WTC11 (cell line): ENCODE results near the gene GDF11. TPM values are rescaled to one million over a fixed set of nuclear protein-coding genes. Genes with fewer than 3 reads are reported as not detected.

Experiments used
- ATAC-seq: fragments of 200-7000 bp; cut with Tn5 transposase; 2 replicates; pipeline ENCODE4 v1.10.0; 2021; ENCODE audit warnings: mild to moderate bottlenecking, moderate library complexity
- CTCF ChIA-PET: fragments of 300-600 bp; sonication (Branson Sonifier 250); formaldehyde crosslinking; loops from one replicate; lab custom pipeline; 2021; ENCODE audit warnings: antibody characterized with exemption; lab: Charles Lee
- POLR2A ChIA-PET: fragments of 350-600 bp; sonication (Branson Sonifier 250); formaldehyde crosslinking; loops from one replicate; lab custom pipeline; 2021; ENCODE audit warnings: antibody characterized with exemption; lab: Charles Lee
- DNase-seq: peaks from one replicate; pipeline ENCODE4 v3.0.0; 2021; ENCODE audit warnings: low spot score
- H3K27ac Mint-ChIP-seq: 2 replicates; pipeline ENCODE4 v1.8.0; 2021; ENCODE audit warnings: mixed read lengths
- H3K27me3 Mint-ChIP-seq: 2 replicates; pipeline ENCODE4 v1.8.0; 2021; ENCODE audit warnings: low read depth, mild to moderate bottlenecking, moderate library complexity, mixed read lengths
- H3K36me3 Mint-ChIP-seq: 2 replicates; pipeline ENCODE4 v1.8.0; 2021; ENCODE audit warnings: mixed read lengths
- H3K4me1 Mint-ChIP-seq: 2 replicates; pipeline ENCODE4 v1.8.0; 2022; ENCODE audit warnings: mixed read lengths
- H3K4me3 Mint-ChIP-seq: 2 replicates; pipeline ENCODE4 v1.8.0; 2021; ENCODE audit warnings: mild to moderate bottlenecking, moderate library complexity, mixed read lengths
- H3K9me3 Mint-ChIP-seq: 2 replicates; pipeline ENCODE4 v1.8.0; 2021; ENCODE audit warnings: mixed read lengths
- ATF1 ChIP-seq: sonication (generic); formaldehyde crosslinking; IDR thresholded peaks from 2 replicates; pipeline ENCODE4 v1.8.1; 2023; ENCODE audit warnings: mild to moderate bottlenecking, moderate library complexity, missing genetic modification reagents
- CREB1 ChIP-seq: sonication (generic); formaldehyde crosslinking; IDR thresholded peaks from 2 replicates; pipeline ENCODE4 v1.8.0; 2023; ENCODE audit warnings: mild to moderate bottlenecking, missing genetic modification reagents
- CREM ChIP-seq: sonication (generic); formaldehyde crosslinking; IDR thresholded peaks from 2 replicates; pipeline ENCODE4 v1.8.1; 2022; ENCODE audit warnings: mild to moderate bottlenecking, missing genetic modification reagents, moderate library complexity
- ETV6 ChIP-seq: sonication (generic); formaldehyde crosslinking; IDR thresholded peaks from 2 replicates; pipeline ENCODE4 v1.8.1; 2022; ENCODE audit warnings: mild to moderate bottlenecking, missing genetic modification reagents
- GABPB1 ChIP-seq: sonication (generic); formaldehyde crosslinking; IDR thresholded peaks from 2 replicates; pipeline ENCODE4 v1.8.1; 2023; ENCODE audit warnings: mild to moderate bottlenecking, missing genetic modification reagents
- IRF2 ChIP-seq: sonication (generic); formaldehyde crosslinking; IDR thresholded peaks from 2 replicates; pipeline ENCODE4 v1.8.0; 2022; ENCODE audit warnings: low read depth, missing genetic modification reagents, borderline replicate concordance
- KAT7 ChIP-seq: sonication (generic); formaldehyde crosslinking; IDR thresholded peaks from 2 replicates; pipeline ENCODE4 v1.8.1; 2023; ENCODE audit warnings: missing genetic modification reagents, mild to moderate bottlenecking, borderline replicate concordance
- MXD4 ChIP-seq: fragments of 250-450 bp; sonication (Bioruptor Pico); IDR thresholded peaks from 2 replicates; pipeline ENCODE4 v1.8.0; 2021; ENCODE audit warnings: mild to moderate bottlenecking, moderate library complexity, borderline replicate concordance
- RELA ChIP-seq: sonication (generic); formaldehyde crosslinking; IDR thresholded peaks from 2 replicates; pipeline ENCODE4 v1.8.1; 2022; ENCODE audit warnings: missing genetic modification reagents, mild to moderate bottlenecking, borderline replicate concordance
- TCF7 ChIP-seq: sonication (generic); formaldehyde crosslinking; IDR thresholded peaks from 2 replicates; pipeline ENCODE4 v1.8.0; 2022; ENCODE audit warnings: mild to moderate bottlenecking, low read depth, missing genetic modification reagents, moderate library complexity
- TP53 ChIP-seq: sonication (generic); formaldehyde crosslinking; IDR thresholded peaks from 2 replicates; pipeline ENCODE4 v1.8.1; 2023; ENCODE audit warnings: mild to moderate bottlenecking, missing genetic modification reagents
- ZBTB21 ChIP-seq: sonication (generic); formaldehyde crosslinking; IDR thresholded peaks from 2 replicates; pipeline ENCODE4 v1.8.1; 2023; ENCODE audit warnings: mild to moderate bottlenecking, missing genetic modification reagents, borderline replicate concordance
- ZNF138 ChIP-seq: sonication (generic); formaldehyde crosslinking; conservative IDR thresholded peaks from 2 replicates; pipeline ENCODE4 v1.8.1; 2022; ENCODE audit warnings: mild to moderate bottlenecking, moderate library complexity, missing genetic modification reagents
- total RNA-seq: library from RNA; stranded (reverse); gene quantifications from 3 replicates; pipeline ENCODE4 v1.2.3, GENCODE V29; 2021
- TF ChIP-seq, protein P1 (sequence below): sonication (generic); formaldehyde crosslinking; IDR thresholded peaks from 2 replicates; pipeline ENCODE4 v1.8.1; 2023; ENCODE audit warnings: mild to moderate bottlenecking, moderate library complexity, missing genetic modification reagents
- TF ChIP-seq, protein P2 (sequence below): sonication (generic); formaldehyde crosslinking; IDR thresholded peaks from 2 replicates; pipeline ENCODE4 v1.8.0; 2023; ENCODE audit warnings: missing genetic modification reagents
- TF ChIP-seq, protein P3 (sequence below): sonication (generic); formaldehyde crosslinking; IDR thresholded peaks from 2 replicates; pipeline ENCODE4 v1.8.1; 2023; ENCODE audit warnings: mild to moderate bottlenecking, missing genetic modification reagents
- TF ChIP-seq, protein P4 (sequence below): sonication (generic); formaldehyde crosslinking; IDR thresholded peaks from 2 replicates; pipeline ENCODE4 v1.8.0; 2023; ENCODE audit warnings: mild to moderate bottlenecking, missing genetic modification reagents
- TF ChIP-seq, protein P5 (sequence below): sonication (generic); formaldehyde crosslinking; IDR thresholded peaks from 2 replicates; pipeline ENCODE4 v1.8.1; 2023; ENCODE audit warnings: mild to moderate bottlenecking, missing genetic modification reagents, moderate library complexity

GDF11 gene
- total RNA-seq, 1 experiment from 2014 or later, result 16.9 TPM

DNA sequence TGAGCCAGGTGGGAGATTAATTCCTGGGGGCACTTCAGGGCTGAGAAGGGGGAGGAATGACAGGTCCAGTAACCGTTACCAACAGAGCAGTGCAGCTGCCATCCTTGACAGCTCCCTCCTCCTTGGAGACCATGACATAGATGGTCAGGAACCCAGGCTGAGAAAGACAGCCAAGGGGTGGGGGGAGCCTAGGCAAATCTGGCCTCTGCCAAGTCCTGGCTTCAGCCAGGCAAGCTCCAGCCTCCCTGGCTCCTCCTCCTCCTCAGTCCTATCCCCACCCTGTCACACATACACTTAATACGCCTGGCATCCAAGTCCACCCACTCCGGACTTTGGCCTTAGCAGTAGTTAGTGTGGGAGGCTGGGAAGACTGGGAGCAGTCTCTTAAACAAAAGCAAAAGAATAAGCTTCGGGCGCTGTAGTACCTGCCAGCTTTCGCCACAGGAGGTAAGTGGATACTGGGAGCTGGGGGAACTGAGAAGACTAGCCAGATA lies 22.8 kb upstream of the GDF11 start, which contains the start of gene RDH5 (continued):
- no peak for TF ChIP-seq IRF2 (CRISPR knock-in tag)

DNA sequence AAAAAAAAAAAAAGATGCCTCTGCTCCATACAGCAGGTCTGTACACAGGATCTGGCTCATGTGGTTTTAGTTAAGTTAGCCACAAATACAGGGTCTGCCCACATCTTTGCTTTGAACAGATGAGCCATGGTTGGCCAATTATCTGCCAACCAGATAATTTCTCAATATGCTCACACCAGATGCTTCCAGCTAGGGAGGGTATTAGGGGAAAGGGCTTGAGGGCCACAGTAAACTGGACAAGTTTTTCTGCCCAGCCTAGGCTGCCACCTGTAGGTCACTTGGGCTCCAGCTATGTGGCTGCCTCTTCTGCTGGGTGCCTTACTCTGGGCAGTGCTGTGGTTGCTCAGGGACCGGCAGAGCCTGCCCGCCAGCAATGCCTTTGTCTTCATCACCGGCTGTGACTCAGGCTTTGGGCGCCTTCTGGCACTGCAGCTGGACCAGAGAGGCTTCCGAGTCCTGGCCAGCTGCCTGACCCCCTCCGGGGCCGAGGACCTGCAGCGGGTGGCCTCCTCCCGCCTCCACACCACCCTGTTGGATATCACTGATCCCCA lies 22.0 kb upstream of the GDF11 start:
- ATAC-seq, result peak; percentile 61
- Mint-ChIP-seq H3K4me3 (no peak overlapping the region), H3K36me3 (peaks cover 13% of the 10 kb centered on the region), H3K27ac (peak overlapping the region; percentile 36; the same call in 1 of the 2 replicates), H3K27me3 (0 out of 2 replicates have a peak, but pooled peaks cover 1% of the 10 kb centered on the region), H3K9me3 (no peaks in the 10 kb centered on the region), H3K4me1 (peaks cover 33% of the 10 kb centered on the region)
- CTCF ChIA-PET, result interaction anchor here (0.6 to 10.8 kb wide), 18 partner anchors 9 to 1239 kb away, joined by 3 to 160 read pairs (median 5); partner anchors contain the start of genes CD63, DGKA and ITGA7
- no peak for TF ChIP-seq TCF7 (CRISPR knock-in tag)
- TF ChIP-seq, protein P1, sequence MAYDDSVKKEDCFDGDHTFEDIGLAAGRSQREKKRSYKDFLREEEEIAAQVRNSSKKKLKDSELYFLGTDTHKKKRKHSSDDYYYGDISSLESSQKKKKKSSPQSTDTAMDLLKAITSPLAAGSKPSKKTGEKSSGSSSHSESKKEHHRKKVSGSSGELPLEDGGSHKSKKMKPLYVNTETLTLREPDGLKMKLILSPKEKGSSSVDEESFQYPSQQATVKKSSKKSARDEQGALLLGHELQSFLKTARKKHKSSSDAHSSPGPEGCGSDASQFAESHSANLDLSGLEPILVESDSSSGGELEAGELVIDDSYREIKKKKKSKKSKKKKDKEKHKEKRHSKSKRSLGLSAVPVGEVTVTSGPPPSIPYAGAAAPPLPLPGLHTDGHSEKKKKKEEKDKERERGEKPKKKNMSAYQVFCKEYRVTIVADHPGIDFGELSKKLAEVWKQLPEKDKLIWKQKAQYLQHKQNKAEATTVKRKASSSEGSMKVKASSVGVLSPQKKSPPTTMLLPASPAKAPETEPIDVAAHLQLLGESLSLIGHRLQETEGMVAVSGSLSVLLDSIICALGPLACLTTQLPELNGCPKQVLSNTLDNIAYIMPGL (CRISPR knock-in tag), result 0 out of 2 replicates have a peak, but pooled peaks have one; percentile 50
- POLR2A ChIA-PET, result interaction anchor here (1.4 kb wide), 1 partner anchor 8 kb away, joined by 6 read pairs; the partner anchor contains the start of gene CD63
- peak; percentile 49 for DNase-seq

DNA sequence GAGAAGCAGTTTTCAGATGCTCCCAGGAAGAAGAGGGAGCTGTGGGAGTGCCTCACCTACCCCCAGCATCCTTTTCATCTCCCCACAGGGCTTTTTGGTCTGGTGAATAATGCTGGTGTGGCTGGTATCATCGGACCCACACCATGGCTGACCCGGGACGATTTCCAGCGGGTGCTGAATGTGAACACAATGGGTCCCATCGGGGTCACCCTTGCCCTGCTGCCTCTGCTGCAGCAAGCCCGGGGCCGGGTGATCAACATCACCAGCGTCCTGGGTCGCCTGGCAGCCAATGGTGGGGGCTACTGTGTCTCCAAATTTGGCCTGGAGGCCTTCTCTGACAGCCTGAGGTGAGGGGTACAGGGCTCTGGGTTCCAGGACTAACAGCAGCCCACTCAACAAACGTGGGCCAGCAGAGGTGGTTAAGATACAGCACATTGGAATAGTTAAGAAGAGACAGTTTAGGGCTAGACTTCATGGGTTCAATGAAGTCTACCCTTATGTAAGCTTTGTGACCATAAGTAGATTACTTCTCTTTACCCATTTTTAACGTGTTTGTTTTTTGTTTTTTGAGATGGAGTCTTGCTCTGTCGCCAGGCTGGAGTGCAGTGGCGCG lies 21.2 kb upstream of the GDF11 start:
- POLR2A ChIA-PET, result interaction anchor here (1.3 kb wide), 1 partner anchor 40 kb away, joined by 3 read pairs; a partner anchor contains a TSS
- peaks cover 19% of the 10 kb centered on the region for H3K36me3 Mint-ChIP-seq
- TF ChIP-seq, protein P2, sequence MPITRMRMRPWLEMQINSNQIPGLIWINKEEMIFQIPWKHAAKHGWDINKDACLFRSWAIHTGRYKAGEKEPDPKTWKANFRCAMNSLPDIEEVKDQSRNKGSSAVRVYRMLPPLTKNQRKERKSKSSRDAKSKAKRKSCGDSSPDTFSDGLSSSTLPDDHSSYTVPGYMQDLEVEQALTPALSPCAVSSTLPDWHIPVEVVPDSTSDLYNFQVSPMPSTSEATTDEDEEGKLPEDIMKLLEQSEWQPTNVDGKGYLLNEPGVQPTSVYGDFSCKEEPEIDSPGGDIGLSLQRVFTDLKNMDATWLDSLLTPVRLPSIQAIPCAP (CRISPR knock-in tag), result no peak
- TF ChIP-seq ZNF138 (CRISPR knock-in tag), result no peak
- no peak for TF ChIP-seq IRF2 (CRISPR knock-in tag)
- TF ChIP-seq, protein P3, sequence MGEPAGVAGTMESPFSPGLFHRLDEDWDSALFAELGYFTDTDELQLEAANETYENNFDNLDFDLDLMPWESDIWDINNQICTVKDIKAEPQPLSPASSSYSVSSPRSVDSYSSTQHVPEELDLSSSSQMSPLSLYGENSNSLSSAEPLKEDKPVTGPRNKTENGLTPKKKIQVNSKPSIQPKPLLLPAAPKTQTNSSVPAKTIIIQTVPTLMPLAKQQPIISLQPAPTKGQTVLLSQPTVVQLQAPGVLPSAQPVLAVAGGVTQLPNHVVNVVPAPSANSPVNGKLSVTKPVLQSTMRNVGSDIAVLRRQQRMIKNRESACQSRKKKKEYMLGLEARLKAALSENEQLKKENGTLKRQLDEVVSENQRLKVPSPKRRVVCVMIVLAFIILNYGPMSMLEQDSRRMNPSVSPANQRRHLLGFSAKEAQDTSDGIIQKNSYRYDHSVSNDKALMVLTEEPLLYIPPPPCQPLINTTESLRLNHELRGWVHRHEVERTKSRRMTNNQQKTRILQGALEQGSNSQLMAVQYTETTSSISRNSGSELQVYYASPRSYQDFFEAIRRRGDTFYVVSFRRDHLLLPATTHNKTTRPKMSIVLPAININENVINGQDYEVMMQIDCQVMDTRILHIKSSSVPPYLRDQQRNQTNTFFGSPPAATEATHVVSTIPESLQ (CRISPR knock-in tag), result no peak
- TF ChIP-seq ETV6 (CRISPR knock-in tag), result no peak
- no peak for TF ChIP-seq CREM
- TF ChIP-seq, protein P4, sequence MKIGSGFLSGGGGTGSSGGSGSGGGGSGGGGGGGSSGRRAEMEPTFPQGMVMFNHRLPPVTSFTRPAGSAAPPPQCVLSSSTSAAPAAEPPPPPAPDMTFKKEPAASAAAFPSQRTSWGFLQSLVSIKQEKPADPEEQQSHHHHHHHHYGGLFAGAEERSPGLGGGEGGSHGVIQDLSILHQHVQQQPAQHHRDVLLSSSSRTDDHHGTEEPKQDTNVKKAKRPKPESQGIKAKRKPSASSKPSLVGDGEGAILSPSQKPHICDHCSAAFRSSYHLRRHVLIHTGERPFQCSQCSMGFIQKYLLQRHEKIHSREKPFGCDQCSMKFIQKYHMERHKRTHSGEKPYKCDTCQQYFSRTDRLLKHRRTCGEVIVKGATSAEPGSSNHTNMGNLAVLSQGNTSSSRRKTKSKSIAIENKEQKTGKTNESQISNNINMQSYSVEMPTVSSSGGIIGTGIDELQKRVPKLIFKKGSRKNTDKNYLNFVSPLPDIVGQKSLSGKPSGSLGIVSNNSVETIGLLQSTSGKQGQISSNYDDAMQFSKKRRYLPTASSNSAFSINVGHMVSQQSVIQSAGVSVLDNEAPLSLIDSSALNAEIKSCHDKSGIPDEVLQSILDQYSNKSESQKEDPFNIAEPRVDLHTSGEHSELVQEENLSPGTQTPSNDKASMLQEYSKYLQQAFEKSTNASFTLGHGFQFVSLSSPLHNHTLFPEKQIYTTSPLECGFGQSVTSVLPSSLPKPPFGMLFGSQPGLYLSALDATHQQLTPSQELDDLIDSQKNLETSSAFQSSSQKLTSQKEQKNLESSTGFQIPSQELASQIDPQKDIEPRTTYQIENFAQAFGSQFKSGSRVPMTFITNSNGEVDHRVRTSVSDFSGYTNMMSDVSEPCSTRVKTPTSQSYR (CRISPR knock-in tag), result no peak
- no peak for TF ChIP-seq ATF1
- no peak for TF ChIP-seq KAT7 (CRISPR knock-in tag)
- no peak for TF ChIP-seq TP53 (CRISPR knock-in tag)
- no peak for TF ChIP-seq MXD4 (CRISPR knock-in tag)
- no peak for TF ChIP-seq RELA (CRISPR knock-in tag)
- TF ChIP-seq CREB1 (CRISPR knock-in tag), result no peak
- TF ChIP-seq, protein P5, sequence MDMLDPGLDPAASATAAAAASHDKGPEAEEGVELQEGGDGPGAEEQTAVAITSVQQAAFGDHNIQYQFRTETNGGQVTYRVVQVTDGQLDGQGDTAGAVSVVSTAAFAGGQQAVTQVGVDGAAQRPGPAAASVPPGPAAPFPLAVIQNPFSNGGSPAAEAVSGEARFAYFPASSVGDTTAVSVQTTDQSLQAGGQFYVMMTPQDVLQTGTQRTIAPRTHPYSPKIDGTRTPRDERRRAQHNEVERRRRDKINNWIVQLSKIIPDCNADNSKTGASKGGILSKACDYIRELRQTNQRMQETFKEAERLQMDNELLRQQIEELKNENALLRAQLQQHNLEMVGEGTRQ (CRISPR knock-in tag), result no peak
- TF ChIP-seq, protein P1 (CRISPR knock-in tag), result no peak
- TF ChIP-seq ZBTB21, result no peak
- no peak for TF ChIP-seq GABPB1 (CRISPR knock-in tag)
- H3K27me3 Mint-ChIP-seq, result no peaks in the 10 kb centered on the region
- H3K27ac Mint-ChIP-seq, result no peak overlapping the region
- DNase-seq (no peak), ATAC-seq (no peak)
- H3K4me1 Mint-ChIP-seq, result peaks cover 32% of the 10 kb centered on the region
- H3K4me3 Mint-ChIP-seq, result no peak overlapping the region
- CTCF ChIA-PET, result interaction anchor here (0.6 to 10.8 kb wide), 12 partner anchors 8 to 1239 kb away, joined by 3 to 160 read pairs (median 6); partner anchors contain the start of genes CD63 and ITGA7
- H3K9me3 Mint-ChIP-seq, result no peaks in the 10 kb centered on the region
